WTC11 (cell line): Measurements from ENCODE around the gene PIP4K2B. TPM values are rescaled to one million over a fixed set of nuclear protein-coding genes. Genes with fewer than 3 reads are reported as not detected.
A peak's percentile ranks its signal among the peaks of the same experiment; 100 is the strongest.

Source experiments
- ATAC-seq: fragments of 200-7000 bp; cut with Tn5 transposase; 2 replicates; pipeline ENCODE4 v1.10.0; 2021; ENCODE audit warnings: mild to moderate bottlenecking, moderate library complexity
- CTCF ChIA-PET: fragments of 300-600 bp; sonication (Branson Sonifier 250); formaldehyde crosslinking; loops from one replicate; lab custom pipeline; 2021; ENCODE audit warnings: antibody characterized with exemption; lab: Charles Lee
- POLR2A ChIA-PET: fragments of 350-600 bp; sonication (Branson Sonifier 250); formaldehyde crosslinking; loops from one replicate; lab custom pipeline; 2021; ENCODE audit warnings: antibody characterized with exemption; lab: Charles Lee
- DNase-seq: peaks from one replicate; pipeline ENCODE4 v3.0.0; 2021; ENCODE audit warnings: low spot score
- H3K27ac Mint-ChIP-seq: 2 replicates; pipeline ENCODE4 v1.8.0; 2021; ENCODE audit warnings: mixed read lengths
- H3K27me3 Mint-ChIP-seq: 2 replicates; pipeline ENCODE4 v1.8.0; 2021; ENCODE audit warnings: low read depth, mild to moderate bottlenecking, moderate library complexity, mixed read lengths
- H3K36me3 Mint-ChIP-seq: 2 replicates; pipeline ENCODE4 v1.8.0; 2021; ENCODE audit warnings: mixed read lengths
- H3K4me1 Mint-ChIP-seq: 2 replicates; pipeline ENCODE4 v1.8.0; 2022; ENCODE audit warnings: mixed read lengths
- H3K4me3 Mint-ChIP-seq: 2 replicates; pipeline ENCODE4 v1.8.0; 2021; ENCODE audit warnings: mild to moderate bottlenecking, moderate library complexity, mixed read lengths
- H3K9me3 Mint-ChIP-seq: 2 replicates; pipeline ENCODE4 v1.8.0; 2021; ENCODE audit warnings: mixed read lengths
- GABPB1 ChIP-seq: sonication (generic); formaldehyde crosslinking; IDR thresholded peaks from 2 replicates; pipeline ENCODE4 v1.8.1; 2023; ENCODE audit warnings: mild to moderate bottlenecking, missing genetic modification reagents
- JAZF1 ChIP-seq: fragments of 250-450 bp; sonication (Bioruptor Pico); IDR thresholded peaks from 2 replicates; pipeline ENCODE4 v1.9.0; 2021; ENCODE audit warnings: moderate library complexity, mild to moderate bottlenecking, inconsistent platforms
- JUN ChIP-seq: sonication (generic); formaldehyde crosslinking; IDR thresholded peaks from 2 replicates; pipeline ENCODE4 v1.8.0; 2023; ENCODE audit warnings: mild to moderate bottlenecking, missing genetic modification reagents
- MYBL2 ChIP-seq: sonication (generic); formaldehyde crosslinking; IDR thresholded peaks from 2 replicates; pipeline ENCODE4 v1.8.1; 2023; ENCODE audit warnings: mild to moderate bottlenecking, moderate library complexity, missing genetic modification reagents
- NR1H2 ChIP-seq: sonication (generic); formaldehyde crosslinking; IDR thresholded peaks from 2 replicates; pipeline ENCODE4 v1.9.0; 2021; ENCODE audit warnings: mild to moderate bottlenecking, moderate library complexity, missing genetic modification reagents
- NR2C2 ChIP-seq: sonication (generic); formaldehyde crosslinking; IDR thresholded peaks from 2 replicates; pipeline ENCODE4 v1.8.0; 2022; ENCODE audit warnings: mild to moderate bottlenecking, missing genetic modification reagents
- SMAD3 ChIP-seq: sonication (generic); formaldehyde crosslinking; IDR thresholded peaks from 2 replicates; pipeline ENCODE4 v1.8.0; 2022; ENCODE audit warnings: missing genetic modification reagents, mild to moderate bottlenecking, borderline replicate concordance
- SMAD4 ChIP-seq: sonication (generic); formaldehyde crosslinking; IDR thresholded peaks from 2 replicates; pipeline ENCODE4 v1.8.0; 2022; ENCODE audit warnings: mild to moderate bottlenecking, missing genetic modification reagents
- TCF7 ChIP-seq: sonication (generic); formaldehyde crosslinking; IDR thresholded peaks from 2 replicates; pipeline ENCODE4 v1.8.0; 2022; ENCODE audit warnings: mild to moderate bottlenecking, low read depth, missing genetic modification reagents, moderate library complexity
- TEAD1 ChIP-seq: sonication (generic); formaldehyde crosslinking; IDR thresholded peaks from 2 replicates; pipeline ENCODE4 v1.8.0; 2022; ENCODE audit warnings: mild to moderate bottlenecking, missing genetic modification reagents
- ZNF219 ChIP-seq: sonication (generic); formaldehyde crosslinking; IDR thresholded peaks from 2 replicates; pipeline ENCODE4 v1.8.0; 2023; ENCODE audit warnings: missing genetic modification reagents, mild to moderate bottlenecking, borderline replicate concordance
- ZNF232 ChIP-seq: sonication (generic); formaldehyde crosslinking; IDR thresholded peaks from 2 replicates; pipeline ENCODE4 v1.8.0; 2022; ENCODE audit warnings: mild to moderate bottlenecking, missing genetic modification reagents
- ZNF317 ChIP-seq: sonication (generic); formaldehyde crosslinking; IDR thresholded peaks from 2 replicates; pipeline ENCODE4 v1.8.1; 2023; ENCODE audit warnings: low read depth, mild to moderate bottlenecking, moderate library complexity, missing genetic modification reagents, borderline replicate concordance
- ZNF396 ChIP-seq: fragments of 250-450 bp; sonication (Bioruptor Pico); IDR thresholded peaks from 2 replicates; pipeline ENCODE4 v1.8.0; 2021; ENCODE audit warnings: mild to moderate bottlenecking, moderate library complexity, borderline replicate concordance
- ZNF423 ChIP-seq: fragments of 250-450 bp; sonication (Bioruptor Pico); IDR thresholded peaks from 2 replicates; pipeline ENCODE4 v2.1.2; 2022; ENCODE audit warnings: mild to moderate bottlenecking, moderate library complexity
- total RNA-seq: library from RNA; stranded (reverse); gene quantifications from 3 replicates; pipeline ENCODE4 v1.2.3, GENCODE V29; 2021
- TF ChIP-seq, protein P1 (sequence below): sonication (generic); formaldehyde crosslinking; IDR thresholded peaks from 2 replicates; pipeline ENCODE4 v1.8.1; 2022; ENCODE audit warnings: mild to moderate bottlenecking, moderate library complexity, missing genetic modification reagents
- TF ChIP-seq, protein P2 (sequence below): fragments of 250-450 bp; sonication (Bioruptor Pico); IDR thresholded peaks from 2 replicates; pipeline ENCODE4 v1.9.0; 2021; ENCODE audit warnings: moderate library complexity, mild to moderate bottlenecking, inconsistent platforms, borderline replicate concordance
- TF ChIP-seq, protein P3 (sequence below): fragments of 250-450 bp; sonication (Bioruptor Pico); conservative IDR thresholded peaks from 2 replicates; pipeline ENCODE4 v1.9.0; 2021; ENCODE audit warnings: mild to moderate bottlenecking
- TF ChIP-seq, protein P4 (sequence below): sonication (generic); formaldehyde crosslinking; IDR thresholded peaks from 2 replicates; pipeline ENCODE4 v1.8.1; 2022; ENCODE audit warnings: low read depth, missing genetic modification reagents, borderline replicate concordance
- TF ChIP-seq, protein P5 (sequence below): sonication (generic); formaldehyde crosslinking; IDR thresholded peaks from 2 replicates; pipeline ENCODE4 v1.8.0; 2022; ENCODE audit warnings: missing genetic modification reagents
- TF ChIP-seq, protein P6 (sequence below): sonication (generic); formaldehyde crosslinking; IDR thresholded peaks from 2 replicates; pipeline ENCODE4 v1.8.0; 2022; ENCODE audit warnings: mild to moderate bottlenecking, missing genetic modification reagents
- TF ChIP-seq, protein P7 (sequence below): sonication (generic); formaldehyde crosslinking; IDR thresholded peaks from 2 replicates; pipeline ENCODE4 v1.8.1; 2023; ENCODE audit warnings: mild to moderate bottlenecking, missing genetic modification reagents

PIP4K2B gene
- total RNA-seq, 1 experiment from 2014 or later, result 61.9 TPM

DNA sequence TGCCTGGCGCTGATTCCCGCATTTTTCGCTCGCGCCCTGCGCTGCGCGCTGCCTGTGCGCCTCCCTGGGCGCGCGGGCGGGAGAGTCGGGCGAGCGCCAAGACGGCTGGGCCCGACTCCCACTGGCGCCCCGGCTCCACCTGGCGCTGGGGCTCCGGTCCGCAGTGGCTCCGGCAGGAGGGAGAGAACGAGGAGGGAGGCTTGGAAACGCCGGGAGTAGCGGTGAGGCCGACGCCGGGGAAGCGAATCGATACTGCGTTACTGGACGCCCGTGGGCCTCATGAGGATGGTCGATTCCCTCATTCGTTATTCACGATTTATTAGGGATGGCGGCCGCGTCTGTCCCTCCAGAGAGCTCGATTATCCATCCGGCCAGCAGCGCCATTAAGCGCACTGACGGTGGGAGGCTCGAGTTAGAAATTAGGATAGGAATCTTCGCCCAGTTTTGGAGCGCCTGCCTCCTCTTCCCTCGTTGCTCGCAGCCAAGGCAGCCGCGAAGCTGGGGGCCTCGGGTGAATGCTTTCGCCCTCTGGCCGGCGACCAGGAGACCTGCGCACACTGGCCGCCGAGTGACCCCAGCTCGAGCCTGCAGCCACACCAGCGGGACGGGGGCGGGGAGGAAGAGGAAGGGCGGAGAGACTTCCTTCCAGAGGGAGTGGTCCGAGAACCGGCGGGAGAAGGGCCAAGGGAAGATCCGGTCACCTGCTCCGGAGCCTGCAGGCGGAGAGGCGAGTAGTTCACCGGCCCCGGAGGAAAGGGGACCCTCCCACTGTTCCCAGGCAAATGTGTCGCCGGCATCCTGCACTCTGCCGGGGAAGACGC lies 49.9 kb downstream of the PIP4K2B start:
- DNase-seq, result peak; percentile 80
- ChIA-PET POLR2A (interaction anchor here (0.6 to 1.6 kb wide), 3 partner anchors 29 to 424 kb away, joined by 3 to 6 read pairs (median 4); partner anchors contain the start of gene MLLT6), CTCF (interaction anchor here (0.6 to 4.4 kb wide), 6 partner anchors 12 to 221 kb away, joined by 3 to 45 read pairs (median 4); no protein-coding TSS in a partner anchor)
- ATAC-seq, result peak; percentile 10
- H3K36me3 Mint-ChIP-seq, result peaks cover 8% of the 10 kb centered on the region
- peaks cover 2% of the 10 kb centered on the region for H3K27me3 Mint-ChIP-seq
- peaks cover 37% of the 10 kb centered on the region for H3K4me1 Mint-ChIP-seq
- no peaks in the 10 kb centered on the region for H3K9me3 Mint-ChIP-seq
- peak overlapping the region; percentile 97 for H3K4me3 Mint-ChIP-seq
- peak overlapping the region; percentile 90 for H3K27ac Mint-ChIP-seq
- TF ChIP-seq TCF7 (no peak), ZNF219 (CRISPR knock-in tag) (no peak), ZNF423 (CRISPR knock-in tag) (no peak), NR2C2 (CRISPR knock-in tag) (no peak), NR1H2 (CRISPR knock-in tag) (no peak), JAZF1 (CRISPR knock-in tag) (no peak), SMAD4 (CRISPR knock-in tag) (no peak), ZNF317 (CRISPR knock-in tag) (no peak), ZNF396 (CRISPR knock-in tag) (no peak), TEAD1 (peak; percentile 79), JUN (CRISPR knock-in tag) (no peak), ZNF232 (CRISPR knock-in tag) (no peak; the same call in 1 of the 2 replicates), SMAD3 (0 out of 2 replicates have a peak, but pooled peaks have one; percentile 4), GABPB1 (CRISPR knock-in tag) (peak; percentile 78; the same call in 1 of the 2 replicates), MYBL2 (CRISPR knock-in tag) (0 out of 2 replicates have a peak, but pooled peaks have one; percentile 35)
- TF ChIP-seq, protein P1, sequence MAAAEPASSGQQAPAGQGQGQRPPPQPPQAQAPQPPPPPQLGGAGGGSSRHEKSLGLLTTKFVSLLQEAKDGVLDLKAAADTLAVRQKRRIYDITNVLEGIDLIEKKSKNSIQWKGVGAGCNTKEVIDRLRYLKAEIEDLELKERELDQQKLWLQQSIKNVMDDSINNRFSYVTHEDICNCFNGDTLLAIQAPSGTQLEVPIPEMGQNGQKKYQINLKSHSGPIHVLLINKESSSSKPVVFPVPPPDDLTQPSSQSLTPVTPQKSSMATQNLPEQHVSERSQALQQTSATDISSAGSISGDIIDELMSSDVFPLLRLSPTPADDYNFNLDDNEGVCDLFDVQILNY (CRISPR knock-in tag), result peak; percentile 89
- TF ChIP-seq, protein P2, sequence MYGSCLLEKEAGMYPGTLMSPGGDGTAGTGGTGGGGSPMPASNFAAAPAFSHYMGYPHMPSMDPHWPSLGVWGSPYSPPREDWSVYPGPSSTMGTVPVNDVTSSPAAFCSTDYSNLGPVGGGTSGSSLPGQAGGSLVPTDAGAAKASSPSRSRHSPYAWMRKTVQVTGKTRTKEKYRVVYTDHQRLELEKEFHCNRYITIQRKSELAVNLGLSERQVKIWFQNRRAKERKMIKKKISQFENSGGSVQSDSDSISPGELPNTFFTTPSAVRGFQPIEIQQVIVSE (CRISPR knock-in tag), result no peak
- TF ChIP-seq, protein P3, sequence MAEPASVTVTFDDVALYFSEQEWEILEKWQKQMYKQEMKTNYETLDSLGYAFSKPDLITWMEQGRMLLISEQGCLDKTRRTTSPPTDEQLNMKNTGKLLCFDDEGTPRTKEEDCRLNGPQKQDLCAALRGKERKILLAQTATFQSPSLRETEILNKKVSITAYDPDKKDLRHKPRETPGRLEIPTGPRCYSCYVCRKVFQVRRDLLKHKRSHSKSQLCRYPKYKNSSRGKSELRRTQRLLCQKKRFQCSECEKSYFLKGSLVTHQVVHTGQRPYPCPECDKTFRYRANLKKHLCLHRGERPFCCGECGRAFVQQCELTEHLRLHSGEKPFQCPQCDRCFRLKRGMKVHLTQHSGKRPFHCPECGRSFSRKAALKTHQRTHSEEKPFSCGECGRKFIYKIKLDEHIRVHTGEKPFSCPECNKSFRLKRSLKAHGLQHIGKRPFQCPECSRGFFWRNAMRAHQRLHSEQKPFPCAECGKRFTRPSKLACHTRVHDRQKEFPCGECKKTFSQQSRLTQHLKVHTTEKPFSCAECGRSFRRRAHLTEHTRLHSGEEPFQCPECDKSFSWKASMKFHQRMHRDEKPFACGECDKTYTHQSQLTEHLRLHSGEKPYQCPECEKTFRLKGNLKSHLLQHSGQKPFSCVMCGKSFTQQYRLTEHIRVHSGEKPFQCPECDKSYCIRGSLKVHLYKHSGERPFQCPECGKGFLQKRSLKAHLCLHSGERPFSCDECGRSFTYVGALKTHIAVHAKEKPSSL (CRISPR knock-in tag), result no peak
- TF ChIP-seq, protein P4, sequence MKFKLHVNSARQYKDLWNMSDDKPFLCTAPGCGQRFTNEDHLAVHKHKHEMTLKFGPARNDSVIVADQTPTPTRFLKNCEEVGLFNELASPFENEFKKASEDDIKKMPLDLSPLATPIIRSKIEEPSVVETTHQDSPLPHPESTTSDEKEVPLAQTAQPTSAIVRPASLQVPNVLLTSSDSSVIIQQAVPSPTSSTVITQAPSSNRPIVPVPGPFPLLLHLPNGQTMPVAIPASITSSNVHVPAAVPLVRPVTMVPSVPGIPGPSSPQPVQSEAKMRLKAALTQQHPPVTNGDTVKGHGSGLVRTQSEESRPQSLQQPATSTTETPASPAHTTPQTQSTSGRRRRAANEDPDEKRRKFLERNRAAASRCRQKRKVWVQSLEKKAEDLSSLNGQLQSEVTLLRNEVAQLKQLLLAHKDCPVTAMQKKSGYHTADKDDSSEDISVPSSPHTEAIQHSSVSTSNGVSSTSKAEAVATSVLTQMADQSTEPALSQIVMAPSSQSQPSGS (CRISPR knock-in tag), result no peak
- TF ChIP-seq, protein P5, sequence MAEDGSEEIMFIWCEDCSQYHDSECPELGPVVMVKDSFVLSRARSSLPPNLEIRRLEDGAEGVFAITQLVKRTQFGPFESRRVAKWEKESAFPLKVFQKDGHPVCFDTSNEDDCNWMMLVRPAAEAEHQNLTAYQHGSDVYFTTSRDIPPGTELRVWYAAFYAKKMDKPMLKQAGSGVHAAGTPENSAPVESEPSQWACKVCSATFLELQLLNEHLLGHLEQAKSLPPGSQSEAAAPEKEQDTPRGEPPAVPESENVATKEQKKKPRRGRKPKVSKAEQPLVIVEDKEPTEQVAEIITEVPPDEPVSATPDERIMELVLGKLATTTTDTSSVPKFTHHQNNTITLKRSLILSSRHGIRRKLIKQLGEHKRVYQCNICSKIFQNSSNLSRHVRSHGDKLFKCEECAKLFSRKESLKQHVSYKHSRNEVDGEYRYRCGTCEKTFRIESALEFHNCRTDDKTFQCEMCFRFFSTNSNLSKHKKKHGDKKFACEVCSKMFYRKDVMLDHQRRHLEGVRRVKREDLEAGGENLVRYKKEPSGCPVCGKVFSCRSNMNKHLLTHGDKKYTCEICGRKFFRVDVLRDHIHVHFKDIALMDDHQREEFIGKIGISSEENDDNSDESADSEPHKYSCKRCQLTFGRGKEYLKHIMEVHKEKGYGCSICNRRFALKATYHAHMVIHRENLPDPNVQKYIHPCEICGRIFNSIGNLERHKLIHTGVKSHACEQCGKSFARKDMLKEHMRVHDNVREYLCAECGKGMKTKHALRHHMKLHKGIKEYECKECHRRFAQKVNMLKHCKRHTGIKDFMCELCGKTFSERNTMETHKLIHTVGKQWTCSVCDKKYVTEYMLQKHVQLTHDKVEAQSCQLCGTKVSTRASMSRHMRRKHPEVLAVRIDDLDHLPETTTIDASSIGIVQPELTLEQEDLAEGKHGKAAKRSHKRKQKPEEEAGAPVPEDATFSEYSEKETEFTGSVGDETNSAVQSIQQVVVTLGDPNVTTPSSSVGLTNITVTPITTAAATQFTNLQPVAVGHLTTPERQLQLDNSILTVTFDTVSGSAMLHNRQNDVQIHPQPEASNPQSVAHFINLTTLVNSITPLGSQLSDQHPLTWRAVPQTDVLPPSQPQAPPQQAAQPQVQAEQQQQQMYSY, result peak; percentile 78
- TF ChIP-seq, protein P6, sequence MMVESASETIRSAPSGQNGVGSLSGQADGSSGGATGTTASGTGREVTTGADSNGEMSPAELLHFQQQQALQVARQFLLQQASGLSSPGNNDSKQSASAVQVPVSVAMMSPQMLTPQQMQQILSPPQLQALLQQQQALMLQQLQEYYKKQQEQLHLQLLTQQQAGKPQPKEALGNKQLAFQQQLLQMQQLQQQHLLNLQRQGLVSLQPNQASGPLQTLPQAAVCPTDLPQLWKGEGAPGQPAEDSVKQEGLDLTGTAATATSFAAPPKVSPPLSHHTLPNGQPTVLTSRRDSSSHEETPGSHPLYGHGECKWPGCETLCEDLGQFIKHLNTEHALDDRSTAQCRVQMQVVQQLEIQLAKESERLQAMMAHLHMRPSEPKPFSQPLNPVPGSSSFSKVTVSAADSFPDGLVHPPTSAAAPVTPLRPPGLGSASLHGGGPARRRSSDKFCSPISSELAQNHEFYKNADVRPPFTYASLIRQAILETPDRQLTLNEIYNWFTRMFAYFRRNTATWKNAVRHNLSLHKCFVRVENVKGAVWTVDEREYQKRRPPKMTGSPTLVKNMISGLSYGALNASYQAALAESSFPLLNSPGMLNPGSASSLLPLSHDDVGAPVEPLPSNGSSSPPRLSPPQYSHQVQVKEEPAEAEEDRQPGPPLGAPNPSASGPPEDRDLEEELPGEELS, result peak; percentile 88; the same call in 1 of the 2 replicates
- TF ChIP-seq, protein P7, sequence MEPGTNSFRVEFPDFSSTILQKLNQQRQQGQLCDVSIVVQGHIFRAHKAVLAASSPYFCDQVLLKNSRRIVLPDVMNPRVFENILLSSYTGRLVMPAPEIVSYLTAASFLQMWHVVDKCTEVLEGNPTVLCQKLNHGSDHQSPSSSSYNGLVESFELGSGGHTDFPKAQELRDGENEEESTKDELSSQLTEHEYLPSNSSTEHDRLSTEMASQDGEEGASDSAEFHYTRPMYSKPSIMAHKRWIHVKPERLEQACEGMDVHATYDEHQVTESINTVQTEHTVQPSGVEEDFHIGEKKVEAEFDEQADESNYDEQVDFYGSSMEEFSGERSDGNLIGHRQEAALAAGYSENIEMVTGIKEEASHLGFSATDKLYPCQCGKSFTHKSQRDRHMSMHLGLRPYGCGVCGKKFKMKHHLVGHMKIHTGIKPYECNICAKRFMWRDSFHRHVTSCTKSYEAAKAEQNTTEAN, result 0 out of 2 replicates have a peak, but pooled peaks have one; percentile 65
